ENCODE results near the gene LHX5. TPM values are rescaled to one million over a fixed set of nuclear protein-coding genes. Genes with fewer than 3 reads are reported as not detected.

LHX5 gene
- total and polyA plus RNA-seq, 2 experiments from 2014 or later = not detected

GRCh38 chr12:113464852-113465719 lies 6.6 kb downstream of the LHX5 start:
- Histone ChIP-seq H3K4me3 (peak overlapping the region; percentile 10), H3K9me3 (ENCODE audit: low read depth) (no peaks in the 10 kb centered on the region), H3K27ac (no peak overlapping the region), H3K27me3 (peaks cover 100% of the 10 kb centered on the region), H3K36me3 (no peaks in the 10 kb centered on the region), H3K4me1 (ENCODE audit: low read depth) (no peaks in the 10 kb centered on the region)
- DNase-seq (ENCODE audit: low read depth in 1 of 2, low spot score in 1 of 2) = peak in 1 of 2 donors; percentile 17
- no peak for TF ChIP-seq CTCF (IDR thresholded peaks at IDR 0.05; ENCODE audit: low read depth, low read length)

GRCh38 chr12:113464452-113464775 lies 7.3 kb downstream of the LHX5 start:
- no peak for DNase-seq (ENCODE audit: low read depth in 1 of 2, low spot score in 1 of 2)
- no peak for TF ChIP-seq CTCF (IDR thresholded peaks at IDR 0.05; ENCODE audit: low read depth, low read length)
- Histone ChIP-seq H3K36me3 (no peaks in the 10 kb centered on the region), H3K27ac (no peak overlapping the region), H3K9me3 (ENCODE audit: low read depth) (no peaks in the 10 kb centered on the region), H3K4me1 (ENCODE audit: low read depth) (no peaks in the 10 kb centered on the region), H3K27me3 (peaks cover 100% of the 10 kb centered on the region), H3K4me3 (no peak overlapping the region)

GRCh38 chr12:113463746-113464451 lies 7.8 kb downstream of the LHX5 start:
- no peak for TF ChIP-seq CTCF (IDR thresholded peaks at IDR 0.05; ENCODE audit: low read depth, low read length)
- Histone ChIP-seq H3K36me3 (no peaks in the 10 kb centered on the region), H3K4me1 (ENCODE audit: low read depth) (no peaks in the 10 kb centered on the region), H3K9me3 (ENCODE audit: low read depth) (no peaks in the 10 kb centered on the region), H3K27me3 (peaks cover 100% of the 10 kb centered on the region), H3K27ac (no peak overlapping the region), H3K4me3 (no peak overlapping the region)
- peak in 1 of 2 donors; percentile 23 for DNase-seq (ENCODE audit: low read depth in 1 of 2, low spot score in 1 of 2)

GRCh38 chr12:113462998-113463745 lies 8.5 kb downstream of the LHX5 start:
- H3K36me3 ChIP-seq = no peaks in the 10 kb centered on the region
- H3K4me3 ChIP-seq = peak overlapping the region; percentile 2
- TF ChIP-seq CTCF (IDR thresholded peaks at IDR 0.05; ENCODE audit: low read depth, low read length) = no peak
- peak in 1 of 2 donors; percentile 34 for DNase-seq (ENCODE audit: low read depth in 1 of 2, low spot score in 1 of 2)
- no peaks in the 10 kb centered on the region for H3K4me1 ChIP-seq (ENCODE audit: low read depth)
- peaks cover 100% of the 10 kb centered on the region for H3K27me3 ChIP-seq
- no peak overlapping the region for H3K27ac ChIP-seq
- H3K9me3 ChIP-seq (ENCODE audit: low read depth) = no peaks in the 10 kb centered on the region

- H3K36me3 ChIP-seq = no peaks in the 10 kb centered on the region
- peak overlapping the region; percentile 2 for H3K4me3 ChIP-seq
- no peak overlapping the region for H3K27ac ChIP-seq
- H3K9me3 ChIP-seq (ENCODE audit: low read depth) = no peaks in the 10 kb centered on the region
- H3K4me1 ChIP-seq (ENCODE audit: low read depth) = no peaks in the 10 kb centered on the region
- peaks cover 100% of the 10 kb centered on the region for H3K27me3 ChIP-seq
- TF ChIP-seq CTCF (IDR thresholded peaks at IDR 0.05; ENCODE audit: low read depth, low read length) = peak; percentile 93
- peak; percentile 83 to 89 for DNase-seq (ENCODE audit: low read depth in 1 of 2, low spot score in 1 of 2)
Observed at GRCh38 chr12:113462117-113462774, 9.4 kb downstream of the LHX5 start.
